Measurements from ENCODE around the gene MAG. TPM values are rescaled to one million over a fixed set of nuclear protein-coding genes. Genes with fewer than 3 reads are reported as not detected.

The MAG gene
- total and polyA plus RNA-seq, 2 donors (not counting 1 experiment from before 2014, with no cell fraction given) = 0.50 TPM; not detected in 1

GRCh38 chr19:35260694-35261304 lies 31.2 kb upstream of the MAG start:
- Histone ChIP-seq H3K4me2 (ENCODE audit: extremely low read depth, insufficient read depth, low read length) (no peak overlapping the region), H4K20me1 (ENCODE audit: control insufficient read depth, extremely low read depth, insufficient read depth, low read length) (no peaks in the 10 kb centered on the region), H2AFZ (ENCODE audit: low read length) (no peak overlapping the region), H3K9me3 (ENCODE audit: control insufficient read depth, insufficient read depth, low read depth, low read length) (no peaks in the 10 kb centered on the region), H3K36me3 (ENCODE audit: control insufficient read depth, insufficient read depth, low read length) (no peaks in the 10 kb centered on the region), H3K27ac (ENCODE audit: insufficient read depth, low read length) (no peak overlapping the region), H3K27me3 (ENCODE audit: control insufficient read depth, insufficient read depth, low read length) (peaks cover 5% of the 10 kb centered on the region), H3K9ac (ENCODE audit: insufficient read depth, low read length) (no peak overlapping the region), H3K4me3 (replicated peaks in 1 of 4; ENCODE audit: control extremely low read depth in 1 of 4, insufficient read depth in 1 of 4, low read depth in 3 of 4, low read length in 4 of 4) (no peak overlapping the region), H3K79me2 (ENCODE audit: control insufficient read depth, insufficient read depth, low read length) (no peaks in the 10 kb centered on the region), H3K4me1 (ENCODE audit: control insufficient read depth, extremely low read depth, insufficient read depth, low read length) (no peaks in the 10 kb centered on the region)
- no peak for DNase-seq (ENCODE audit: low read depth in 2 of 2)
- no peak for TF ChIP-seq EZH2 (IDR thresholded peaks at IDR 0.05; ENCODE audit: low read length, missing control alignments)
- TF ChIP-seq CTCF (conservative IDR thresholded peaks at IDR 0.05 in 1 of 2, IDR thresholded peaks at IDR 0.05 in 1 of 2; ENCODE audit: low read depth in 1 of 2, low read length in 2 of 2) = no peak

GRCh38 chr19:35261356-35262100 lies 30.4 kb upstream of the MAG start:
- Histone ChIP-seq H4K20me1 (ENCODE audit: control insufficient read depth, extremely low read depth, insufficient read depth, low read length) (no peaks in the 10 kb centered on the region), H2AFZ (ENCODE audit: low read length) (no peak overlapping the region), H3K36me3 (ENCODE audit: control insufficient read depth, insufficient read depth, low read length) (peaks cover 2% of the 10 kb centered on the region), H3K9ac (ENCODE audit: insufficient read depth, low read length) (no peak overlapping the region), H3K79me2 (ENCODE audit: control insufficient read depth, insufficient read depth, low read length) (peaks cover under 1% of the 10 kb centered on the region), H3K9me3 (ENCODE audit: control insufficient read depth, insufficient read depth, low read depth, low read length) (no peaks in the 10 kb centered on the region), H3K27me3 (ENCODE audit: control insufficient read depth, insufficient read depth, low read length) (peaks cover 5% of the 10 kb centered on the region), H3K4me1 (ENCODE audit: control insufficient read depth, extremely low read depth, insufficient read depth, low read length) (peaks cover 1% of the 10 kb centered on the region), H3K4me3 (replicated peaks in 1 of 4; ENCODE audit: control extremely low read depth in 1 of 4, insufficient read depth in 1 of 4, low read depth in 3 of 4, low read length in 4 of 4) (no peak overlapping the region), H3K27ac (ENCODE audit: insufficient read depth, low read length) (no peak overlapping the region), H3K4me2 (ENCODE audit: extremely low read depth, insufficient read depth, low read length) (no peak overlapping the region)
- no peak for TF ChIP-seq CTCF (conservative IDR thresholded peaks at IDR 0.05 in 1 of 2, IDR thresholded peaks at IDR 0.05 in 1 of 2; ENCODE audit: low read depth in 1 of 2, low read length in 2 of 2)
- TF ChIP-seq EZH2 (IDR thresholded peaks at IDR 0.05; ENCODE audit: low read length, missing control alignments) = no peak
- no peak for DNase-seq (ENCODE audit: low read depth in 2 of 2)

- Histone ChIP-seq H3K4me3 (replicated peaks in 1 of 4; ENCODE audit: control extremely low read depth in 1 of 4, insufficient read depth in 1 of 4, low read depth in 3 of 4, low read length in 4 of 4) (no peak overlapping the region), H3K36me3 (ENCODE audit: control insufficient read depth, insufficient read depth, low read length) (peaks cover 2% of the 10 kb centered on the region), H2AFZ (ENCODE audit: low read length) (no peak overlapping the region), H3K27me3 (ENCODE audit: control insufficient read depth, insufficient read depth, low read length) (peaks cover 2% of the 10 kb centered on the region), H3K79me2 (ENCODE audit: control insufficient read depth, insufficient read depth, low read length) (peaks cover 7% of the 10 kb centered on the region), H3K9ac (ENCODE audit: insufficient read depth, low read length) (no peak overlapping the region), H3K27ac (ENCODE audit: insufficient read depth, low read length) (no peak overlapping the region), H4K20me1 (ENCODE audit: control insufficient read depth, extremely low read depth, insufficient read depth, low read length) (no peaks in the 10 kb centered on the region), H3K9me3 (ENCODE audit: control insufficient read depth, insufficient read depth, low read depth, low read length) (no peaks in the 10 kb centered on the region), H3K4me1 (ENCODE audit: control insufficient read depth, extremely low read depth, insufficient read depth, low read length) (peaks cover 2% of the 10 kb centered on the region), H3K4me2 (ENCODE audit: extremely low read depth, insufficient read depth, low read length) (no peak overlapping the region)
- DNase-seq (ENCODE audit: low read depth in 2 of 2) = no peak
- TF ChIP-seq CTCF (conservative IDR thresholded peaks at IDR 0.05 in 1 of 2, IDR thresholded peaks at IDR 0.05 in 1 of 2; ENCODE audit: low read depth in 1 of 2, low read length in 2 of 2) (no peak), EZH2 (IDR thresholded peaks at IDR 0.05; ENCODE audit: low read length, missing control alignments) (no peak)
These were observed 29.7 kb upstream of the MAG start for GRCh38 chr19:35262101-35262761.

All from fibroblast of lung (primary cell).